ENCODE results near the gene KLRB1.

GRCh38 chr12:9625019-9625418, 17.3 kb upstream of the KLRB1 start:
- no peak for TF ChIP-seq EZH2 (IDR thresholded peaks at IDR 0.05; ENCODE audit: low read length, unreplicated experiment)
- TF ChIP-seq CTCF (conservative IDR thresholded peaks at IDR 0.05; ENCODE audit: low read depth, low read length), result no peak

All from PC-3 (cell line).